Kidney (tissue), 14 donors: ENCODE measurements around the gene CREBL2. TPM values are rescaled to one million over a fixed set of nuclear protein-coding genes. Genes with fewer than 3 reads are reported as not detected.

Experiments used
- DNase-seq, 5 donors: peaks; one replicate each; pipeline ENCODE4 v3.0.0-alpha.2; 2013 to 2020
- FAIRE-seq: peaks from 2 replicates; lab custom pipeline; 2012; peaks lifted over from hg19 to GRCh38; lab: Jason Lieb, UNC
- H3K27ac ChIP-seq, 2 donors: one replicate each; pipeline ENCODE4 v1.7.0; 2013; ENCODE audit warnings: low read depth in 2 of 2, low read length in 2 of 2, inconsistent platforms in 1 of 2
- H3K27me3 ChIP-seq: one replicate; pipeline ENCODE4 v1.7.1; 2013; ENCODE audit warnings: low read length, inconsistent platforms; ENCODE audit not compliant: control insufficient read depth, insufficient read depth
- H3K36me3 ChIP-seq, 3 donors: one replicate each; pipeline versions ENCODE4 v1.7.0 to v1.7.1; 2013; ENCODE audit warnings: low read length in 3 of 3, control low read depth in 1 of 3, inconsistent platforms in 1 of 3; ENCODE audit not compliant: insufficient read depth in 3 of 3, control insufficient read depth in 2 of 3
- H3K4me1 ChIP-seq, 3 donors: one replicate each; pipeline versions ENCODE4 v1.7.0 to v1.7.1; 2013; ENCODE audit warnings: low read length in 3 of 3, inconsistent platforms in 1 of 3, low read depth in 1 of 3; ENCODE audit not compliant: control insufficient read depth in 2 of 3, insufficient read depth in 2 of 3
- H3K4me3 ChIP-seq, 3 donors: one replicate each; pipeline versions ENCODE4 v1.7.0 to v1.8.1; 2013; ENCODE audit warnings: low read length in 3 of 3, control low read depth in 1 of 3, inconsistent platforms in 1 of 3
- H3K9ac ChIP-seq, 3 donors: one replicate each; pipeline versions ENCODE4 v1.7.0 to v1.7.1; 2013; ENCODE audit warnings: low read length in 3 of 3, control low read depth in 1 of 3, inconsistent platforms in 1 of 3
- H3K9me3 ChIP-seq, 3 donors: one replicate each; pipeline versions ENCODE4 v1.7.0 to v1.7.1; 2013; ENCODE audit warnings: low read length in 3 of 3, control low read depth in 1 of 3, inconsistent platforms in 1 of 3; ENCODE audit not compliant: control insufficient read depth in 2 of 3, insufficient read depth in 1 of 3
- CTCF ChIP-seq: IDR thresholded peaks from 3 replicates; pipeline ENCODE4 v1.5.1; 2012; ENCODE audit warnings: mild to moderate bottlenecking, moderate library complexity, borderline replicate concordance; ENCODE audit not compliant: insufficient read depth; ENCODE audit errors: extremely low read depth
- intact Hi-C: fragments of 100-400 bp; cut with DNase I; formaldehyde crosslinking; loops from one replicate; pipeline ENCODE4 v1.11.1; 2022
- polyA plus RNA-seq: library from polyadenylated mRNA; stranded (reverse); fragments of 350-450 nt; fragmentation: Illumina TruSeq; extraction: RNeasy Lipid Tissue Mini Kit (QIAGEN cat#74804); gene quantifications from one replicate; pipeline ENCODE4 v1.2.3, GENCODE V29; 2014; ENCODE audit warnings: low read depth, low replicate concordance; ENCODE audit not compliant: insufficient read depth
- total RNA-seq: library from RNA; stranded (reverse); fragmentation: NEBNext Ultra II Directional; extraction: Animal tissue kit (Norgen Biotek cat#: 25700); gene quantifications from one replicate; pipeline ENCODE4 v1.2.1, GENCODE V29; 2021
- donor health status: control.
- donor health status: control.
- donor health status: control.
- donor health status: control.
- donor health status: control.
- donor health status: DM: yes; HTN: yes; CAD: no.
- donor health status: Normal renal cell carcinoma (clear cell type).

The CREBL2 gene
- total and polyA plus RNA-seq, 2 donors from 2014 or later, result 35.8 to 38.6 TPM

- Histone ChIP-seq H3K27ac (no peak overlapping the region), H3K4me3 (no peak overlapping the region), H3K9me3 (no peaks in the 10 kb centered on the region), H3K36me3 (no peaks in the 10 kb centered on the region), H3K9ac (no peak overlapping the region), H3K4me1 (no peaks in the 10 kb centered on the region), H3K27me3 (no peaks in the 10 kb centered on the region)
- no peak for TF ChIP-seq CTCF
- DNase-seq (no peak), FAIRE-seq (no peak)
- intact Hi-C loops, result no loop called here
These were observed 53.5 kb downstream of the CREBL2 start for GRCh38 chr12:12665194-12665593.

- no peaks in the 10 kb centered on the region for H3K4me1 ChIP-seq
- H3K27ac ChIP-seq, result no peak overlapping the region
- no peak overlapping the region for H3K4me3 ChIP-seq
- no peak overlapping the region for H3K9ac ChIP-seq
- H3K9me3 ChIP-seq, result no peaks in the 10 kb centered on the region
- no peak for TF ChIP-seq CTCF
- no peaks in the 10 kb centered on the region for H3K27me3 ChIP-seq
- FAIRE-seq (no peak), DNase-seq (no peak)
- H3K36me3 ChIP-seq, result no peaks in the 10 kb centered on the region
- intact Hi-C loops, result no loop called here
These were observed 56.3 kb downstream of the CREBL2 start for GRCh38 chr12:12668005-12668404.

- H3K27ac ChIP-seq, result no peak overlapping the region
- no peaks in the 10 kb centered on the region for H3K9me3 ChIP-seq
- no peak for DNase-seq
- H3K4me1 ChIP-seq, result no peaks in the 10 kb centered on the region
- no peak overlapping the region for H3K4me3 ChIP-seq
- no peak for FAIRE-seq
- no peaks in the 10 kb centered on the region for H3K36me3 ChIP-seq
- TF ChIP-seq CTCF, result no peak
- intact Hi-C loops, result no loop called here
- H3K9ac ChIP-seq, result no peak overlapping the region
- H3K27me3 ChIP-seq, result no peaks in the 10 kb centered on the region
These were observed 57.3 kb downstream of the CREBL2 start for GRCh38 chr12:12669020-12669419.
